Inflammatory macrophage (primary cell): Measurements from ENCODE around the gene OR13C8.
"Not testable (repeated sequence)": the region's sequence is repeated elsewhere in the genome, so short reads cannot be mapped to it uniquely, and the experiment has no call there.

Experiments
- DNase-seq, 2 donors: peaks; one replicate each; pipeline ENCODE4 v3.0.0-alpha.2; 2020 to 2022
- total RNA-seq, 18 experiments: gene quantifications; one replicate each; lab custom pipeline; 2026; ENCODE audit warnings: mixed read lengths in 6 of 18, inconsistent platforms in 2 of 18; lab: John Stamatoyannopoulos, UW

OR13C8 gene, protein sequence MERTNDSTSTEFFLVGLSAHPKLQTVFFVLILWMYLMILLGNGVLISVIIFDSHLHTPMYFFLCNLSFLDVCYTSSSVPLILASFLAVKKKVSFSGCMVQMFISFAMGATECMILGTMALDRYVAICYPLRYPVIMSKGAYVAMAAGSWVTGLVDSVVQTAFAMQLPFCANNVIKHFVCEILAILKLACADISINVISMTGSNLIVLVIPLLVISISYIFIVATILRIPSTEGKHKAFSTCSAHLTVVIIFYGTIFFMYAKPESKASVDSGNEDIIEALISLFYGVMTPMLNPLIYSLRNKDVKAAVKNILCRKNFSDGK
- total RNA-seq, result 0 to 0.05 (median 0) reads per million in 18 experiments

DNA sequence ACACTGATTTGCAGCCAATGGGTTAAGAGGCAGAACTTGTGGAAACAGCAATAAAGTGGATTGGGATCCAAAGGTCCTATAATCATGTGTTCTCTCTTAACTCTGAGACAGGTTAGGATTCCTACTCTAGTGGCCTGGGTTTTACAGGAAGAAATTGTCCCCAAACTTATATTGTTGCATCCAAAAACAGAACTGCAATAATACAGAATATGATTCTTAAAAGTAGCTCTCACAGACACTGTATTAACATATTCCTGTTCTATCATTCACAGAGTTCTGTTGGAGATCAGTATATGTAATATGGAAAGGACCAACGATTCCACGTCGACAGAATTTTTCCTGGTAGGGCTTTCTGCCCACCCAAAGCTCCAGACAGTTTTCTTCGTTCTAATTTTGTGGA lies at the start of gene OR13C8:
TSS of gene OR13C8 (plus strand) at position 301 of the 400 bp plus-strand sequence. CDS start at position 301, 0 bp downstream.
- no peak for DNase-seq

GRCh38 chr9:104520241-104520640 lies 48.7 kb upstream of the OR13C8 start:
- DNase-seq, result not testable (repeated sequence)

- DNase-seq, result no peak
Observed at GRCh38 chr9:104527109-104527508, 41.9 kb upstream of the OR13C8 start, which contains the start of gene OR13C4. OR13C4 (minus strand) TSS chr9:104527209; CDS start chr9:104527209, 0 bp downstream.

GRCh38 chr9:104536756-104537155 lies 32.2 kb upstream of the OR13C8 start, which contains the start of gene OR13C3:
OR13C3 (minus strand) TSS chr9:104536856; CDS start chr9:104536723, 133 bp downstream.
- no peak for DNase-seq

GRCh38 chr9:104539275-104539674 lies 29.7 kb upstream of the OR13C8 start:
- DNase-seq, result no peak

- no peak for DNase-seq
Observed at GRCh38 chr9:104544644-104545043, 24.3 kb upstream of the OR13C8 start.

- DNase-seq, result no peak
Observed at GRCh38 chr9:104553261-104553660, 15.7 kb upstream of the OR13C8 start.

DNA sequence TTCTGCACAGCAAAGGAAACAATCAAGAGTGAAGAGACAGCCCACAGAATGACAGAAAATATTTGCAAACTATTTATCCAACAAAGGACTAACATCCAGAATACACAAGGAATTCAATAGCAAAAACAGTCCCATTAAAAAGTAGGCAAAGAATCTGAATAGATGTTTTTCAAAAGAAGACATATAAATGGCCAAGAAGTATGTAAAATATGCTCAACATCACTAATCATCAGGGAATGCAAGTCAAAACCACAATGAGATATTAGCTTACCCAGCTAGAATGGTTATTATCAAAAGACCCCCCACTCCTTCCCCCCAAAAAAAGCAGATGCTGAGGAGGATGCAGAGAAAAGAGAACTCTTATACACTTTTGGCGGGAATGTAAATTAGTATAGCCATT lies 13.4 kb upstream of the OR13C8 start:
- DNase-seq, result no peak

DNA sequence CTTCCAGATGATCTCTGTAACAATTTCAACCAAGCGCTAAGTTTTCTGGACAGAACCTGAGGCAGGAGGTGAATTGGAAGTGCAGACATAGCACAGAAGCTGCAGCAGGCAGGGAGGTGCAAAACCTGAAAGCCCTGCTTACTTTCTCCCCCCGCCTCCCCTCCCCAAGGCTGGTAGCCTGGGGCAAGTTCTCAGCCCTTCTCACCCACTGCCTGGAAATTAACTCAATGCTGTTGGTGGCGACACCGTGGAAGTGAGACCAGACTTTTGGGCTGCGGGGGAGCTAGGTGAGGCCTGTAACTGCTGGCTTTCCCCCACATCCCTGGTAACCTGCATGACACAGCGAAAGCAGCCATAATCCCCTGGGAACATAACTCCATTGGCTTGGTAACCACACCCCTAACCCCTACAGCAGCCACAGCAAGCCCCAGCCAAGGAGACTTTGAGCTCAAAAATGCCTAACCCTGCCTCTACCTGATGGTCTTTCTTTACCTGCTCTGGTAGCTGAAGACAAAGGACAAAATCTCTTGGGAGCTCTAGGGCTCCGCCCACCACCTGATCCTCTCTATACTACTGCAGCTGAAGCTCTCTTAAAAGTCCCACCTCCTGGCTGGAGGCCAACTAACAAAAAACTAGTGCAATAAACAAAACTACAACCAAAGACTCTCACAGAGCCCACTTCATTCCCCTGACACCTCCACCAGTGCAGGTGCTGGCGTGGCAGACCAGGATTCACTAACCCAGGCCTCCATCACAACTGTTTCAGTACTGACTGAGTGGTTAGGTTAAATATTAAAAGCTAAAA lies 11.9 kb upstream of the OR13C8 start:
- DNase-seq, result no peak

GRCh38 chr9:104564358-104564757 lies 4.6 kb upstream of the OR13C8 start:
- DNase-seq, result no peak

- no peak for DNase-seq
Observed at GRCh38 chr9:104572612-104573011, 3.6 kb downstream of the OR13C8 start.

DNA sequence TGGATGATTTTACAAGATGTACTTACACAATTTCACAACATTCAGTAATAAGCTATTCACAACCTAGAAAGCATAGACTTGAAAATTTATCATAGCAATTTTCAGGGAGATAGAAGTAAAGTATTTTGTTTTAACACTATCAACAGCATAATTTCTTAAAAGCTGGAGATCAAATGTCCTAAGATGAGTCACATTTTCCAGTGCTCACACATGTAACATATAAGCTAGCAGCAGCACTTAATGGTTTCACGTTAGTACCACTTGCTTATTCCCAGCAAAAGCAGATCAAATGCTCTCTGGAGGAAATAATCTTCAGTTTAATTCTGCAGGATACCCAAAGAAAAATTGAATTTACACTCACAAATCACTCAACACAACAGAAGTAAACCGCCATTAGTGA lies 6.5 kb downstream of the OR13C8 start:
- DNase-seq, result no peak

DNA sequence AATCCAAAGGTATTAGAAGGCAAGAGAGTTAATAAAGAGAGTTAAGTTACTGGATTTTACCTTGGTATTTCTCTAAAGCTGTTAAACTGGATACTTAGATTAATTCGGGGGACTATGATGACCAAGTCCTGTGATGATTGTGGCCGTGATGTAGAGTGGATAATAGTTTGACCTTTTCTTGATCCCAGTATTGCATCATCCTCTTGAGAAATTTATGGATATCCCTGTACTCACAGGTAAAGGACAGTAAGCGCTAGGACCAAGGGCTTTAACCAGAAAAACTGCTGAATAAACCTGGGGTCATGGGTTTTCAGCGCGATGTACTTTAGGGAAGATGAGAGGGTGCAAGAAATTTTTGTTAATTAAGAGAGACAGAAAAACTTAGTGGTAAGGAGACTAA lies 8.3 kb downstream of the OR13C8 start:
- no peak for DNase-seq

- no peak for DNase-seq
Observed at GRCh38 chr9:104580562-104580961, 11.6 kb downstream of the OR13C8 start.

- DNase-seq, result peak in 1 of 2 donors; percentile 22
Observed at GRCh38 chr9:104586496-104587180, 17.7 kb downstream of the OR13C8 start.

DNA sequence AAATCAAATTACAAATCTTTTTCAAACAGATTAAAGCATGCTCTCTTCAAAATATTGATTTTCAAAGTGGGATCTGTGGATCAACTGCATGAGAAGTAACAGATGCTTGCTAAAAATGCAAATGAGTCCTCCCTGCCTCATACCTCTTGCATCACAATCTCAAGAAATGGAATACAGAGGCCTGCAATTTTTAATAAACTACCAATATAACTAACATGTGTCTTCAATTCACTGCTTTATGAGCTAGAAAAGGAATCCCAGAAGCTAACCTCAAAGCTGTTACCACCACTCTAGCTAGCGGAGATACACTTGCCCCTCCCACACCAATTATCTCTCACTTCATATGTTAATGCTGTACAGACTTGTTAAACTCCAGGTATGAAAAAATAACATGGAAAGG lies 20.7 kb downstream of the OR13C8 start:
- DNase-seq, result no peak

- not testable (repeated sequence) for DNase-seq
Observed at GRCh38 chr9:104598749-104599148, 29.8 kb downstream of the OR13C8 start.

- DNase-seq, result not testable (repeated sequence)
Observed at GRCh38 chr9:104599313-104599712, 30.3 kb downstream of the OR13C8 start, which contains the start of gene OR13C5. OR13C5 (minus strand) TSS chr9:104599413; CDS start chr9:104599413, 0 bp downstream.

GRCh38 chr9:104604801-104605200 lies 35.8 kb downstream of the OR13C8 start:
- DNase-seq, result no peak

DNA sequence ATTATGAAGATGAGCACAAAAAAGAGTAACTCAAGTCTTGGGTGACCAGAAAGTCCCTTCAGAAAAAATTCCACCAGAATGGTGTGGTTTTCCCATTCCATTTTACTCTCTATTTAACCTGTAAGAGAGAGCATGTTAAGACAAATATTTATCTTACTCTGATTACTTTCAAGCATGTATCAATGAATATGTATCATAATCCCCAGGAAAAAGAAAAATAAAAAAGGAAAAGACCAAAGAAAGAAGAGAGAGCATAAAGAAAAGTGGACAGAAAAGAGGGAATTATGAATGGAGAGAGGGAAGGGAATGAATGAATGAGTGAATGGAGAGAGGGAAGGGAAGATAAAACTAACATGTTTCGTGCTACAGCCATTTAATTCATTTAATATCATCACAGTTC lies 36.6 kb downstream of the OR13C8 start, which contains the start of gene OR13C2:
TSS of gene OR13C2 (minus strand) at position 101 of the 400 bp plus-strand sequence. CDS start at position 101, 0 bp downstream.
- not testable (repeated sequence) for DNase-seq

DNA sequence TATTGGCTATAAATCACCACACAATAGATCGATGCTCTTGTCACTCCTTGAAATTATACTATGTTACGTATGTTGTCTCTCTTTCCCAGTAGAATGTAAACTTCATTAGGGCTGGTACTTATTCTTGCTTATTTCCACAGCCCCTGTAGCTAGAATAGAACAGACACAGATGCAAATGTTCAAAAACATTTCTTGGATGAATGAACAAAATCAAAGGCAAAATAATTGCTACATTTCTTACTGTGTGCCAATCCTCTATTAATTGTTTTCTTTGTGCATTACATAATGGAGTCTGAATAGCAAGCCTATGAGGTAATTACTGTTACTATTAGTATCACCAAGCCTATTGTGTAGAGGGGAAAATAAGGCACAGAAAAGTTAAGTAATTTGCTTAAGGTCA lies 37.2 kb downstream of the OR13C8 start:
- no peak for DNase-seq

GRCh38 chr9:104608336-104608735 lies 39.4 kb downstream of the OR13C8 start:
- no peak for DNase-seq

DNA sequence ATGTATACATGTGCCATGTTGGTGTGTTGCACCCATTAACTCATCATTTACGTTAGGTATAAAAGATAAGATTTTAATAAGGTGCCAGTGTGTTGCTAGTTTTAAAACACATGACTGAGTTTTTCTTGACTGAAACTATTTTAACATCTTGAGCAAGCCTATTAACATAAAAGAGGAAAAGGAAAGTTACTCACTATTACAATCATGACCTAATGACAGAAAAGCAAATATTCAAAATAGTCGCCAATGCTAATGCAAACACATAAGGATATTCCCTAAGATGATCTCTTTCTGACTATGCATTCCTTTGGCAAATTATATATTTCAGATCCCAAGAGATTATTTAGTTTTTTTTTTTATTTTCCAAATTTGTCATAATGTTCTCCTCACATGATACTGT lies 42.2 kb downstream of the OR13C8 start:
- DNase-seq, result no peak
